ENCODE data around the gene RNF180.
"Not testable (repeated sequence)": the region's sequence is repeated elsewhere in the genome, so short reads cannot be mapped to it uniquely, and the experiment has no call there.

RNF180 gene

DNA sequence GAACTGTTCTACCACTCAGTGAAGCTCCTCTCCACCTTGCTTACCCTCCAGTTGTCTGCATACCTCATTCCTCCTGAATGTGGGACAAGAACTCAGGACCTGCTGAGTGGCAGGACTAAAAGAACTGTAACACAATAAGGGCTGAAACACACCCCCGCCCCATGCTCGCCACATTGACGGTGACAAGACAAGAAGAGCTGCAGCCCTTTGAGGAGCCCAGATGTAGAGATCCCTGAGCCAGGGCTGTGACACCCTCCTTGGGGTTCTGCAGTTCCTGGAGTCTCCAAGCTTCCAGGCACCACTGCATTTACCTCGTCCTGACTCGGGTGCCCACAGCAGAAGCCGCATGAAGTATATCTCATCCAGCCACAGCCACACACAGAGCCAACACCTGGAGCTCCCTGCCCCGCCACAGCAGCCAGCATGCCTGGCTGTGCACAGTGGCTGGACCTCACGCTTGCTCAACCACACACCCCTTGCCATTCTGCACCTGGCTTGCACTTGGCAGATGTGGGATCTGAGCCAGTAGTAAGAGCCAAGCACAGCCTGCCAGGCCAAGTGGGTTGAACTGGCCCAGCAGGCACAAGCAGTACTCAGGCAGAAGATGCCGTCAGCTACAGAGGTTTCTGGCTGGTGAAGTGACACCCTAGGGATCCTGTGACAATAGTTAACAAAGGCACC is 166.1 kb downstream of the RNF180 start:
- Mint-ChIP-seq H3K36me3 (no peaks in the 10 kb centered on the region), H3K4me1 (no peaks in the 10 kb centered on the region), H3K27me3 (no peaks in the 10 kb centered on the region), H3K27ac (no peak overlapping the region), H3K4me3 (no peak overlapping the region), H3K9me3 (peaks cover 9% of the 10 kb centered on the region)
- CTCF ChIA-PET: no interaction called here
- no peak for DNase-seq

DNA sequence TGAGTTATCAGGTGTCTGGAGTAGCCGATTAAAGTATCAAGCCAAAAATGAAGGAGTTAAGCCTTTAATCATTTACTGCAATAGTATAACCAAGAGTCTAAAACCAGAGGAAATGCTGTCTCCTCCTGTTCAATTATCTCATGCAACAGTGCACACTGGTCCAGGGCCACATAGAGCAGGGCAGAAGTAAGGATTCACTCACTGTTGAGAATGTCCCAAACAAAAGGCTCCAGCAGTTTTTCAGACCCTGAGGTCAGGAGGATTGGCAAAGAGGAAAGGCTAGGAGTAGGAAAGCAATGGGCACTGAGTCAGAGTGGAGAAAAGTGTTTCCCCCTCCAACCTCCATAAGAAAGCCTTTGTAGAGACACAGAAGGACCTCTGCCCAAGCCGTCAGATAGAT is 168.2 kb downstream of the RNF180 start:
- CTCF ChIA-PET: no interaction called here
- Mint-ChIP-seq H3K4me3 (no peak overlapping the region), H3K4me1 (no peaks in the 10 kb centered on the region), H3K9me3 (peaks cover 7% of the 10 kb centered on the region), H3K27me3 (no peaks in the 10 kb centered on the region), H3K36me3 (no peaks in the 10 kb centered on the region), H3K27ac (no peak overlapping the region)
- DNase-seq: no peak

DNA sequence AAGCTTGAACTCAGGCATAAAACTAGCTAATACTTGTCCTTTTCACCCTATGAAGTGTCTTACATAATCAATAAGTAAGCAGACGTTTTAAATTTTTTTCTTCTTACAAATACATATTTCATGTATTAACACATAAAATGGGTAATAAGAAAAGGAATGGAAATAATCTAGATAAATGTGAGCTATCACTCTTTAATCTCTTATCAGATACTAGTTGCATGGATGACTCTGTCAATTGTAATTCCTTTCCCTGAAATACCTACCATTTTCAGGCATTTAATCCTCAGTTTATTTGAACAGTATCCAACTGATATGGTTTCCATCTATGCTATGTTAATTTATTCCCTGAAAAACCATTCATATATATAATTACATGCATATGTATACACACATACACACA is 174.1 kb downstream of the RNF180 start:
- Mint-ChIP-seq H3K27ac (no peak overlapping the region), H3K4me3 (no peak overlapping the region), H3K36me3 (no peaks in the 10 kb centered on the region), H3K27me3 (no peaks in the 10 kb centered on the region), H3K9me3 (peaks cover 11% of the 10 kb centered on the region), H3K4me1 (no peaks in the 10 kb centered on the region)
- no peak for DNase-seq
- CTCF ChIA-PET: no interaction called here

DNA sequence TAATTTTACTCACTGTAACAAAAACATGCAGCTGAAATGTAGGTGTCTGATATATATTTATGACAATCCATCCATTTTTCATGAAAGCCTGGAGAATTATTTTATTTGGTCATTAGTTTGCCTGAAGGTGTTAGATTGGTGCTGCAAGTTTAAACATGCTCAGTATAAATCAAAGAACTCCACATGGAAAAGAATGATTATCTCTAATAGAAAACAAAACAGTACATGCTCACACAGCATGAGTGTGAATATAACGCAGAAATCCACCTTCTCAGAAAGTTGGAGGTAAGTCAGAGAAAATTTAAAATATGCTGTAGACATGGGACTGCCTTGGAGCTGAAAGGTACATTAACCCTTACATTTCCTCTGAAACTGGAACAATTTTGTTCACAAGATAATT is 174.7 kb downstream of the RNF180 start:
- Mint-ChIP-seq H3K9me3 (peaks cover 11% of the 10 kb centered on the region), H3K4me1 (no peaks in the 10 kb centered on the region), H3K27ac (no peak overlapping the region), H3K27me3 (no peaks in the 10 kb centered on the region), H3K36me3 (no peaks in the 10 kb centered on the region), H3K4me3 (no peak overlapping the region)
- DNase-seq: no peak
- CTCF ChIA-PET: no interaction called here

DNA sequence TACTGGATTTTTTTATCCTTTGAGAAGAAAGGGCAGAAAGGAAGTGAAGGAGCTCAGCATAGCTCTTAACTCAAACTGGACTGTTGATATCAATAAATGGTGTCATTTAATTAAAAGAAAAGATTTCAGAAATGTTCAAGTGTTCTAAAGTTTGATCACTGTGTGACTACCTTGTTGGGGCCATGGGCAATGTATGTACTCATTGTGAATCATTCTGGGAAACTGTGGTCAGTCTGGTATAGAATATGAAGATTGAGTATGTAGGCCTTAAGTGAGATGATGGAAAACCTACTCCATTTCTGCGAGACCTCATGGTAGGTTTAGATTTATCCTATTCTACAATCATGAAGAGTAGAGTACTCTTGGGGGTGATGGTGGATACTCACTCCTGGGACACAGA is 175.7 kb downstream of the RNF180 start:
- CTCF ChIA-PET: no interaction called here
- no peak overlapping the region for H3K4me3 Mint-ChIP-seq
- H3K27ac Mint-ChIP-seq: no peak overlapping the region
- H3K4me1 Mint-ChIP-seq: no peaks in the 10 kb centered on the region
- H3K27me3 Mint-ChIP-seq: no peaks in the 10 kb centered on the region
- DNase-seq: no peak
- H3K9me3 Mint-ChIP-seq: peaks cover 11% of the 10 kb centered on the region
- no peaks in the 10 kb centered on the region for H3K36me3 Mint-ChIP-seq

DNA sequence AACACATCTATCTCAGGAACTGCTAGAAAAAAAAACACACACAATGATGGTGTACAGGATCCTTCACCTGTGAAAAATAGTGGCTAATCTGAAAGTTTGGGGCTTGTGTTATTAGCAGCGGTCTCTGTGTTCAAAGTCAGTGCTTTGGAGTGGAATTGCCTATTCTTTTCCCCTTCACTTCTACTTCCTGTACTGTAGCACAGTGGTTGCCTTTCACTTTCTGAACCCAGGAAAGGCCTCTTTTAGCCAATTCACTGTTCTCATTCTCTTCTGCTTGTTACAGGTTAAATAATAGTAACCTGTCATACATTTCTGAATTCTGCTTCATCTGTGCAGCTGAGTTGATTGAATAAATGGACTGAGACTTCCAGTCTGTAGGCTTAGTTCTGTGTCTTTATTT is 178.9 kb downstream of the RNF180 start:
- no peak overlapping the region for H3K27ac Mint-ChIP-seq
- no peaks in the 10 kb centered on the region for H3K4me1 Mint-ChIP-seq
- no peaks in the 10 kb centered on the region for H3K36me3 Mint-ChIP-seq
- H3K27me3 Mint-ChIP-seq: no peaks in the 10 kb centered on the region
- DNase-seq: no peak
- no peak overlapping the region for H3K4me3 Mint-ChIP-seq
- CTCF ChIA-PET: no interaction called here
- H3K9me3 Mint-ChIP-seq: peaks cover 9% of the 10 kb centered on the region

DNA sequence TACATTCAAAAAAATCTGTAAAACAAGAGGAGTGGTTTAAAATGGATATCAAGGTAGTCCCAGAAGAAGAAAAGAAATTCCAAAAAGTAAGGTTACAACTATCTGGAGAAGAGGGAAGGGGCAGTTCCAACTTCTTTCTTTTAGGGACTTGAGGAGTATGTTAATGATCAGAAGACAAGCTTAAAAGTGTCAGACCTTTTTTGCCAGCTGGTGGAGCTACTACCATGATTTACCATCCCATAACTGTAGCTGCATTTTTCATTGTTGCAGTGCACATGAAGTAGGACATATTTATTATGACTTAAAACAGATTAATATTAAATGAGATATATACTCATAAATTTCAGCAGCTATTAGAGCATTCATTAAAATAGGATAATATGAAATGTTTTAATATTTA is 181.7 kb downstream of the RNF180 start:
- Mint-ChIP-seq H3K27me3 (no peaks in the 10 kb centered on the region), H3K27ac (no peak overlapping the region), H3K36me3 (no peaks in the 10 kb centered on the region), H3K9me3 (no peaks in the 10 kb centered on the region), H3K4me3 (no peak overlapping the region), H3K4me1 (no peaks in the 10 kb centered on the region)
- CTCF ChIA-PET: no interaction called here
- no peak for DNase-seq

DNA sequence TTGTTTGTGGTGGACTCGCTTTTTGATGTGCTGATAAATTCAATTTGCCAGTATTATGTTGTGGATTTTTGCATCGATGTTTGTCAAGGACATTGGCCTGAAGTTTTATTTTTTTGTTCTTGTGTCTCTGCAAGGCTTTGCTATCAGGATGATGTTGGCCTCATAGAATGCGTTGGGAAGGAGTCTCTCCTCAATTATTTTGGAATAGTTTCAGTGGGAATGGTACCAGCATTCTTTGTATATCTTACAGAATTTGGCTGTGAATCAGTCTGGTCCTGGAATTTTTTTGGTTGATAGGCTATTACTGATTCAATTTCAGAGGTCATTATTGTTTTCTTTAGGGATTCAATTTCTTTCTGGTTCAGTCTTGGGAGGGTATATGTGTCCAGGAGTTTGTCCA is 198.8 kb downstream of the RNF180 start:
- no peak overlapping the region for H3K27ac Mint-ChIP-seq
- peaks cover 19% of the 10 kb centered on the region for H3K9me3 Mint-ChIP-seq
- no peaks in the 10 kb centered on the region for H3K27me3 Mint-ChIP-seq
- H3K36me3 Mint-ChIP-seq: no peaks in the 10 kb centered on the region
- no peaks in the 10 kb centered on the region for H3K4me1 Mint-ChIP-seq
- no peak for DNase-seq
- no peak overlapping the region for H3K4me3 Mint-ChIP-seq
- CTCF ChIA-PET: no interaction called here

DNA sequence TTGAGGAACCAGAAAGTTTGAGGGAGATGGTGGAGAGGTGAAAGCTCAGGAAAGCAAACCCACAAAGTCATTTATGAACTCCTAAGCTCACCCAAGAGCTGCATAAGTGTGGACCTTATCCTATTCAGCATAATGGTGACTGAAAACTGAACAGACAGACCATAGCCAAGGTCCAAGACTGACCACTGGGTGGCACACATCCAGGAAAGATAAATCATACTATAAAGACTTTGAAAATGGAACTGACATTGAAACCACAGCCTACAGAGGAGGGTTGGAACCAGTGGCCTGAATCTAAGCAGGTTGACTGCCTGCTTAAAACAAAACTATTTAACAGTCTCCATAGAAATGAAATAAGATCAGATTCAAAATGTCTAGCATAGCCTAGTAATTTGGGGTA is 219.1 kb downstream of the RNF180 start:
- no peak overlapping the region for H3K27ac Mint-ChIP-seq
- no peaks in the 10 kb centered on the region for H3K36me3 Mint-ChIP-seq
- no peaks in the 10 kb centered on the region for H3K4me1 Mint-ChIP-seq
- no peaks in the 10 kb centered on the region for H3K9me3 Mint-ChIP-seq
- no peaks in the 10 kb centered on the region for H3K27me3 Mint-ChIP-seq
- CTCF ChIA-PET: no interaction called here
- DNase-seq: no peak
- no peak overlapping the region for H3K4me3 Mint-ChIP-seq

DNA sequence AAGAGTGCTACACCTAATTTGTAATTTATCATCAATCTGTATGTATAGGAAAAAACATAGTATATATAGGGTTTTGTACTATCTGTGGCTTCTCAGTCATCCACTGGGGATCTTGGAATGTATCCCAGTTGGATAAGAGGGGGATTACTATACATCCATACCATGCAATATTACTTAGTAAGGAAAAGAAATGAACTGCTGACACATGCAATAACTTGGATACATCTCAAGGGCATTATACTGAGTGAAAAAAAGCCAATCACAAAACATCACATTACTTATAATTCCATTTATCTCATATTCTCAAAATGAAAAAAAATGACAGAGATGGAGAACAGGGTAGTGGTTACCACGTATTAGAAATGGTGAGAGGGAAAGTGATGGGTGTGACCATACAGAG is 231.9 kb downstream of the RNF180 start:
- DNase-seq: no peak
- Mint-ChIP-seq H3K27ac (no peak overlapping the region), H3K4me1 (no peaks in the 10 kb centered on the region), H3K9me3 (peaks cover 10% of the 10 kb centered on the region), H3K4me3 (no peak overlapping the region), H3K36me3 (no peaks in the 10 kb centered on the region), H3K27me3 (no peaks in the 10 kb centered on the region)
- CTCF ChIA-PET: no interaction called here

DNA sequence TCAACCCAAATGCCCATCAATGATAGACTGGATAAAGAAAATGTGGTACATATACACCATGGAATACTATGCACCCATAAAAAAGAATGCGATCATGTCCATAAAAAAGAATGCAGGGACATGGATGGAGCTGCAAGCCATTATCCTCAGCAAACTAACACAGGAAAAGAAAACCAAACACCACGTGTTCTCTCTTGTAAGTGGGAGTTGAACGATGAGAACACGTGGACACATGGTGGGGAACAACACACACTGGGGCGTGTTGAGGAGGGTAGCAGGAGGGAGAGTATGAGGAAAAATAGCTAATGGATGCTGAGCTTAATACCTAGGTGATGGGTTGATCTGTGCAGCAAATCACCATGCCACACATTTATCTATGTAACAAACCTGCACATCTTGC is 233.1 kb downstream of the RNF180 start:
- H3K27ac Mint-ChIP-seq, H3K9me3 Mint-ChIP-seq, H3K27me3 Mint-ChIP-seq, CTCF ChIA-PET, DNase-seq, H3K4me1 Mint-ChIP-seq, H3K4me3 Mint-ChIP-seq, H3K36me3 Mint-ChIP-seq: not testable (repeated sequence)

DNA sequence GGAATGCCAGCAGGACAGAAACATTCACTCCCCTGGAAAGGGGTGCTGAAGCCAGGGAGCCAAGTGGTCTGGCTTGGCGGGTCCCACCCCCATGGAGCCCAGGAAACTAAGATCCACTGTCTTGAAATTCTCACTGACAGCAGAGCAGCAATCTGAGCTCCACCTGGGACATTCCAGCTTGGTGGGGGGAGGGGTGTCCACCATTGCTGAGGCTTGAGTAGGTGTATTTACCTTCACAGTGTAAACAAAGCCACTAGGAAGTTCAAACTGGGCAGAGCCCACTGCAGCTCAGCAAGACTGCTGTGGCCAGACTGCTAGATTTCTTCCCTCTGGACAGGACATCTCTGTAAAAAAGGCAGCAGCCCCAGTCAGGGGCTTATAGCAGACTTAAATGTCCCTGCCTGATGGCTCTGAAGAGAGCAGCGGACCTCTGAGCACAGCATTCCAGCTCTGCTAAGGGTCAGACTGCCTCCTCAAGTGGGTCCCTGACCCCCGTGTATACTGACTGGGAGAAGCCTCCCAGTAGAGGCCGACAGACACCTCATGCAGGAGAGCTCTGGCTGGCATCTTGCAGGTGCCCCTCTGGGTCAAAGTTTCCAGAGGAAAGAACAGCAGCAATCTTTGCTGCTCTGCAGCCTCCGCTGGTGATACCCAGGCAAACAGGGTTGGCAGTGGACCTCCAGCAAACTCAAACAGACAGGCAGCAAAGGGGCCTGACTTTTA is 241.6 kb downstream of the RNF180 start:
- peaks cover 30% of the 10 kb centered on the region for H3K9me3 Mint-ChIP-seq
- H3K36me3 Mint-ChIP-seq, H3K4me1 Mint-ChIP-seq, H3K27me3 Mint-ChIP-seq, H3K4me3 Mint-ChIP-seq, CTCF ChIA-PET, DNase-seq, H3K27ac Mint-ChIP-seq: not testable (repeated sequence)

DNA sequence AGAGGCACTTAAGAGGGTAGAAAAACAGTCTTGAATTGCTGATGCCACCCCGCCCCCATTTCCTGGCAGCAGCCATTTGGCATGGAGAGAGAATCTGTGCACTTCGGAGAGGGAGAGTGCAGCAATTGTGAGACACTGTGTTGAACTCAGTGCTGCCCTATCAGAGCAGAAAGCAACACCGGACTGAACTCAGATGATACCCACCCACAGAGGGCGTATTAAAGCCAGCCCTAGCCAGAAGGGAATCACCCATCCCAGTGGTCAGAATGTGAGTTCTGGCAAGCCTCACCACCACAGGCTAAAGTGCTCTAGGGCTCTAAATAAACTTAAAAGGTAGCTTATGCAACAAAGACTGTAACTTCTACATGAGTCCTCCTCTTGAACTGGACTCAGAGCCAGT is 251.7 kb downstream of the RNF180 start:
- Mint-ChIP-seq H3K4me1 (no peaks in the 10 kb centered on the region), H3K36me3 (no peaks in the 10 kb centered on the region), H3K4me3 (no peak overlapping the region), H3K27me3 (no peaks in the 10 kb centered on the region), H3K9me3 (peaks cover 14% of the 10 kb centered on the region), H3K27ac (no peak overlapping the region)
- CTCF ChIA-PET: interaction anchor here (1.3 kb wide), 1 partner anchor 26 kb away, joined by 4 read pairs; no protein-coding TSS in a partner anchor
- DNase-seq: no peak

DNA sequence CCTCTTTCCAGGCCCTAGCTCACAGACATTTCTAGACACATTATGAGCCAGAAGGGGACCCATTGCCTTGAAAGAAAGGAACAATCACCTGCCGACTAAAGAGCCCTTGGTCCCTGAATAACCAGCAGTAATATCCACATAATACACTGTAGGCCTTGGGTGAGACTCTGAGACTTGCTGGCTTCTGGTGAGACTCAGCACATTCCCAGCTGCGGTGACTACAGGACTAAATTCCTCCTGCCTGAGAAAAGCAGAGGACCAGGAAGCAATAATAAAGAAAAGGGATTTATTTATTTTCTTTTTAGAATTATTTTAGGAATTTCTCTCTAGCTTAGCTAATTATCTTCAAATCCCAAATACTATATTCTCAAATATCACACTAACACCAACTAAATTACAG is 252.4 kb downstream of the RNF180 start:
- CTCF ChIA-PET: interaction anchor here (1.3 kb wide), 1 partner anchor 27 kb away, joined by 4 read pairs; no protein-coding TSS in a partner anchor
- Mint-ChIP-seq H3K27me3 (no peaks in the 10 kb centered on the region), H3K27ac (no peak overlapping the region), H3K9me3 (peaks cover 17% of the 10 kb centered on the region), H3K36me3 (no peaks in the 10 kb centered on the region), H3K4me3 (no peak overlapping the region), H3K4me1 (no peaks in the 10 kb centered on the region)
- no peak for DNase-seq
